HAP-1 (cell line): ENCODE measurements around the gene LHFPL3.
"Not testable (repeated sequence)": the region's sequence is repeated elsewhere in the genome, so short reads cannot be mapped to it uniquely, and the experiment has no call there.

Experiments
- DNase-seq, 2 experiments: peaks; one replicate each; pipeline ENCODE4 v3.0.0-alpha.2; 2016 to 2020; ENCODE audit warnings: low spot score in 2 of 2
- H3K27me3 ChIP-seq: fragments of 250-450 bp; sonication (Bioruptor Pico); 2 replicates; pipeline ENCODE4 v1.5.1; 2020; ENCODE audit warnings: low read depth, mild to moderate bottlenecking, moderate library complexity
- H3K36me3 ChIP-seq: fragments of 250-450 bp; sonication (Bioruptor Pico); replicated peaks from 2 replicates; pipeline ENCODE4 v1.5.1; 2020; ENCODE audit warnings: mild to moderate bottlenecking
- H3K4me1 ChIP-seq: fragments of 250-450 bp; sonication (Bioruptor Pico); 2 replicates; pipeline ENCODE4 v1.5.1; 2020; ENCODE audit warnings: mild to moderate bottlenecking
- H3K4me3 ChIP-seq: fragments of 250-450 bp; sonication (Bioruptor Pico); 2 replicates; pipeline ENCODE4 v1.5.1; 2020; ENCODE audit warnings: mild to moderate bottlenecking, moderate library complexity
- H3K9me3 ChIP-seq: fragments of 250-450 bp; sonication (Bioruptor Pico); 2 replicates; pipeline ENCODE4 v1.5.1; 2020; ENCODE audit warnings: mild to moderate bottlenecking, moderate library complexity
- in situ Hi-C: fragments of 300-500 bp; cut with MboI; formaldehyde crosslinking; loops from 3 replicates; pipeline ENCODE4 v1.14.3; 2020; ENCODE audit warnings: low sequenced_read_pairs, inconsistent platforms, mixed read lengths

The LHFPL3 gene

DNA sequence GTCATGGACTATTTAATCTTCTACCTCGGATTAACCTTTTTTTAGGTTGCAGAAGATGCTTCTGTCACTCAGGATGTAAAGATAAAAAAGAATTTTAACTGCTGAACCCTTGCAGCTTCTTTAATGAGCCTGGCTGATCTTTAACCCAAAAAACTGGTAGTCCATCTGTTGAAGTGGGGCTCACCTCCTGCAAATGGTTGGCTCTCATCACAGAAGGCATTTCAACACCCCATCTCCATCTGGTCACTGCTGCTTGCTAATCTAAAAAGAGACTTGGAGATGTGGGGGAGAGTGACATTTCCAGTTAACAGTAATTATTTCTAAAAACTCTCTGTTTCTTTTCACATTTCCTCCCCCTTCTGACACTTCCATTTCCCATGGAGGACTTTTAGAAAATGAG lies 208.6 kb downstream of the LHFPL3 start:
- Histone ChIP-seq H3K4me3 (no peak overlapping the region), H3K27me3 (no peaks in the 10 kb centered on the region), H3K36me3 (no peaks in the 10 kb centered on the region), H3K4me1 (no peaks in the 10 kb centered on the region), H3K9me3 (no peaks in the 10 kb centered on the region)
- no peak for DNase-seq
- in situ Hi-C loops, result no loop called here

DNA sequence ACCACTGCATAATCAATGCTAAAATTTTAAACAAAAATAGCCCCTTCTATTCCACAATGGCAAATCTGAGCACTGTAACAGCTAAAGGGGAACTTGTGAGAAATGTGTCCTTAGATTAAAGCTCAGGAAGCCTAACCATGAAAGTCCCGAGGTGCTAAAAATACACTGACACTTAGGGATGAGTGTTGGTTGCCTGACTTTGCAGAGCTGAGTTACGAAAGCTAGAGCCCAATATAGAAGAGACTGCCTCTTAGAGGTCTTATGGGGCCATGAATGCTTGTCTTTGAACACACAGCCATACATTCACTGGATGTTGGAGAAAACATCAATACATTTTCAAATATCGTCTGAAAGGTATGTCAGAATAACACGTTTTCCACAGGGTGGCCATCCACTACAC lies 209.7 kb downstream of the LHFPL3 start:
- DNase-seq, result no peak
- Histone ChIP-seq H3K9me3 (no peaks in the 10 kb centered on the region), H3K4me1 (no peaks in the 10 kb centered on the region), H3K27me3 (no peaks in the 10 kb centered on the region), H3K36me3 (no peaks in the 10 kb centered on the region), H3K4me3 (no peak overlapping the region)
- in situ Hi-C loops, result no loop called here

DNA sequence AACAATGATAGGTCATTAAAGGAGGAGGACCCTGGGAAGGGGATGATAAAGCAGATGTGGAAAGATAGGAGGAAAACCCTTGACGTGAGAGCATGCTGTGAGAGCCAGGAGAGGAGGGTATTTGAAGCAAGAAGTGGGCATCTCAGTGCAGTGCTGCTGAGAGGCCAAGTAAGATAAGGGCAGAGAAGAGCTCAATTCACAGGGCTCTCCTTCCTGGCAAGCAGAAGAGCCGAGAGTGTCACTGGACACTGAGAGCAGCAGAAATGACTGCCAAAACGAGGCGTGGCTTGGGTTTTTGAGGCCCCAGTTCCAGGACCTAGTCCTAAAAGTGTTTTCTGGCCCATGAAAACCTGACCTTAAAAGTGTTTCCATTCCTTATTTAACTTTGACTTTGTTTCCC lies 213.5 kb downstream of the LHFPL3 start:
- in situ Hi-C loops, result no loop called here
- Histone ChIP-seq H3K36me3 (no peaks in the 10 kb centered on the region), H3K9me3 (no peaks in the 10 kb centered on the region), H3K4me1 (no peaks in the 10 kb centered on the region), H3K27me3 (no peaks in the 10 kb centered on the region), H3K4me3 (no peak overlapping the region)
- no peak for DNase-seq

DNA sequence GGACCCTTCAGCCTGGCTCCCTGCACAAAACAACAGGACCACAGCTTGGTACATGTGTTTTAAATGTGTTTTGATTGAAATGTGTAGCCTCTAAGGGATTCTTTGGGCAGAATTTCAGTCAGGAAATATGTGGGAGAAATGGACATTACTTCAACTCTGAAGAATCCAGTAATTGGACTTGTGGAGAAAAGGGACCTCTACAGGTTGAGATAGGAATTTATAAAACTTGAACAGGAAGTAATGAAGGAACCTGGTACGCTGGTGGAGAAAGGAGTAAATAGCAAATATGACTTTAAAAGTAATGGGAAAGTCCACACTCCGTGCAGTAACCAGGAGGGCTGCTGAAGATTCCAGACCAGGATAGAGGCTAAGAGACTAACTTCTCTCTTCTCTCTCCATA lies 220.5 kb downstream of the LHFPL3 start:
- H3K4me1 ChIP-seq, result no peaks in the 10 kb centered on the region
- no peak overlapping the region for H3K4me3 ChIP-seq
- no peaks in the 10 kb centered on the region for H3K27me3 ChIP-seq
- in situ Hi-C loops, result no loop called here
- DNase-seq, result peak in 1 of 2 experiments; percentile 8
- H3K36me3 ChIP-seq, result no peaks in the 10 kb centered on the region
- H3K9me3 ChIP-seq, result no peaks in the 10 kb centered on the region

DNA sequence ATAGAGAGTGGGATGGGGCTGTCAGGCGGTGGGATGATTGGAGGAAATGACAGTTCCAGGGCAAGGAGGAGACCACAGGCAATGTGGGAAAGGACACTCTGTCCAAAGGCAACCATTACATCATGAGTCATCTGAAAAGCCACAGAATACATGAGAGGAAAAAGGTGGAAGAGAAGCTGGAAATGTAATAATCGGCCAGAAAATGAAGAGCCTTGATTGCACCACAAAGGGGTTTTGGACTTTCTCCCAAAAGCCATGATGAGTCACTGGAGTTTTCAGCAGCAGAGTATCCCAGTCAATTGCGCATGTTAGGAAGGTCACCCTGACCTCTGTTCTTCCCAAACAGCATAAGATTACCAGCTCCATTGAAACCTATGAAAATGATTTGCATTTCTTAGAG lies 222.0 kb downstream of the LHFPL3 start:
- Histone ChIP-seq H3K9me3 (no peaks in the 10 kb centered on the region), H3K36me3 (no peaks in the 10 kb centered on the region), H3K27me3 (no peaks in the 10 kb centered on the region), H3K4me1 (no peaks in the 10 kb centered on the region), H3K4me3 (no peak overlapping the region)
- in situ Hi-C loops, result no loop called here
- DNase-seq, result no peak

DNA sequence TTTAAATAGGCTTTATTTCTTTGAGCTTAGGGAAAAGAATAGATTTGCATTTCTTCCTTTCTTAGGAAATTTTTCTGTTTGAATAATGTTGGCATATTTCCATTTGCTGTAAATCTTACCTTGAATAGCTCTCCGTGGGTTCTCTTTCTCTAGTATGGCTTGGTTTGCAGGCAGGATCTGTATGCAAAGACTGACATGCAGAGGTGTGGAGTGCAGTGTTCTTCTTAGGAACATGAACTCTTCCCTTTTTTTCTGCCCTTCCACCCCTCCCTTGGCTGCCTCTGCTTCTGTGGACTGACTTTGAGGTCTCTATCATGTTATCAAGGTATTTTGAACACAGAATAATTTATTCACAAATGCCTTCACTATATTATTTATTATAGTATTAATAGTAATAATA lies 222.8 kb downstream of the LHFPL3 start:
- Histone ChIP-seq H3K27me3 (no peaks in the 10 kb centered on the region), H3K4me1 (no peaks in the 10 kb centered on the region), H3K4me3 (no peak overlapping the region), H3K36me3 (no peaks in the 10 kb centered on the region), H3K9me3 (no peaks in the 10 kb centered on the region)
- in situ Hi-C loops, result no loop called here
- DNase-seq, result no peak

DNA sequence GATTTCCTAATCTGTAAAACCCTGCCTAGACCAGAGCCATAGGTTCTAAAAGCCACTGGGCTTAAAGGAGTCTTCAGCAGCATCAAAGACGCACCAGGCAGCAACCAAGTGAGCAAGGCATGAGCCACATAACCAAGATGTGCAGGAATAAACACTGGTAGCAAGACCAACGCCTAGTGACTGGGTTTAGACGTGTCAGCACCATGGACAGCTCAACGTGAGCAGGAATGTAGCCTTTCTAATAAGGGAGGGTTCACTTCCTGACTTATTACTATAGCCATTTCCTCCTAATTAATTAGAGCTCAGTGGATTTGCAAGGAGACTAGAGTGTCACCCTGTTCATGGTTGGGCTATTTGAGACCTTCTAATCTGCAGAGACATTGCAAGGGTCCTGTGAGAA lies 223.7 kb downstream of the LHFPL3 start:
- H3K27me3 ChIP-seq, result no peaks in the 10 kb centered on the region
- DNase-seq, result peak in 1 of 2 experiments; percentile 65
- no peaks in the 10 kb centered on the region for H3K4me1 ChIP-seq
- H3K36me3 ChIP-seq, result no peaks in the 10 kb centered on the region
- no peak overlapping the region for H3K4me3 ChIP-seq
- in situ Hi-C loops, result no loop called here
- H3K9me3 ChIP-seq, result no peaks in the 10 kb centered on the region

DNA sequence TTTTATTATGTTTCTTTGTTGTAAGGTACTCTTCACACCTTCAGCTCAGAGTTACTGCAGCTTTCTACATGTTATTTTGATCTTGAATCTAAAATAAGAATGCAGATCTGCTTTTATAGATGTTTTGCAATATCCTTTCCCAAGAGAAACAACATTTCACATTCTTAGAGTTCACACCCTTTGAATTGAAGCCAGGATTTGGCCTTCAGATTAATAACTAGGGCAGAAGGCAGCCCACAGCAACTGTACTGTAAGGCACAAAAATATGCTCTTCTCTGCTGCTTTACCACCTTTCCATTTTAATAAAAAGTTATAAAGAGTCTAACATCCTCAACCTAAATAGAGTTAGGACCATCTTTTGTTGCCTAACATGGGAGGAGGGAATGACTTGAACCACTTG lies 224.7 kb downstream of the LHFPL3 start:
- H3K27me3 ChIP-seq, result no peaks in the 10 kb centered on the region
- in situ Hi-C loops, result no loop called here

DNA sequence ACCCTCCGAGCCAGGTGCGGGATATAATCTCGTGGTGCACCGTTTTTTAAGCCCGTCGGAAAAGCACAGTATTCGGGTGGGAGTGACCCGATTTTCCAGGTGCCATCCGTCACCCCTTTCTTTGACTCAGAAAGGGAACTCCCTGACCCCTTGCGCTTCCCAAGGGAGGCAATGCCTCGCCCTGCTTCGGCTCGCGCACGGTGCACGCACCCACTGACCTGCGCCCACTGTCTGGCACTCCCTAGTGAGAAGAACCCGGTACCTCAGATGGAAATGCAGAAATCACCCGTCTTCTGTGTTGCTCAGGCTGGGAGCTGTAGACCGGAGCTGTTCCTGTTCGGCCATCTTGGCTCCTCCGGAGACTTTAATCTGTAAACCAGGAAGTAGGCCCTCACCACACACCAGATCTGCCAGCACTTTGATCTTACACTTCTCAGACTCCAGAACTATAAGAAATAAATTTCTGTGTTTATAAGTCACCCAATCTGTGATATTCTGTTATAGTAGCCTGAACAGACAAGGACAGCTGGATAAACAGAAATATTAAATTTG lies 235.0 kb downstream of the LHFPL3 start:
- H3K27me3 ChIP-seq, in situ Hi-C loops, DNase-seq, H3K9me3 ChIP-seq, H3K4me3 ChIP-seq, H3K36me3 ChIP-seq, H3K4me1 ChIP-seq: not testable (repeated sequence)

More for the DNA sequence above, 224.7 kb downstream of the LHFPL3 start:
- Histone ChIP-seq H3K9me3 (no peaks in the 10 kb centered on the region), H3K4me1 (no peaks in the 10 kb centered on the region), H3K36me3 (no peaks in the 10 kb centered on the region), H3K4me3 (no peak overlapping the region)
- DNase-seq, result no peak

DNA sequence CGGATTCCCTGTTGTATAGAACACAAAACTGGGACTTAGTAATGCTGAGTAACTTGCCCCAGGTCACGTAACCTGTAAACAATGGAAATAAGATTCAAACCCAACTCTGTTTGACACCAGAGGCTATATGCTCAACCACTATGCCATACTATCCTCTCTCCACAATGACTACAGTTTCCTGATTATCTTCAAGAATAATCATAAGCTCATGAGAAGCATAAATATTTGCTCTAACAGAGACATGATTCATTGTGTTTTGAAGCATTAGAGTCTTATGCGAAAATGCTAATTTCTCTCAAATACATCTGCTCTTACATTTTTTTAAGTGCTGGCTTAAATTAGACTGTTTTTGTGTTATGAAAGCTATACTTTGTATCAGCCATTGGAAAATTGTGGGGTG lies 241.3 kb downstream of the LHFPL3 start:
- in situ Hi-C loops, result no loop called here
- no peak for DNase-seq
- H3K36me3 ChIP-seq, result no peaks in the 10 kb centered on the region
- H3K4me1 ChIP-seq, result no peaks in the 10 kb centered on the region
- no peaks in the 10 kb centered on the region for H3K9me3 ChIP-seq
- no peaks in the 10 kb centered on the region; the same call in 1 of the 2 replicates for H3K27me3 ChIP-seq
- H3K4me3 ChIP-seq, result no peak overlapping the region

DNA sequence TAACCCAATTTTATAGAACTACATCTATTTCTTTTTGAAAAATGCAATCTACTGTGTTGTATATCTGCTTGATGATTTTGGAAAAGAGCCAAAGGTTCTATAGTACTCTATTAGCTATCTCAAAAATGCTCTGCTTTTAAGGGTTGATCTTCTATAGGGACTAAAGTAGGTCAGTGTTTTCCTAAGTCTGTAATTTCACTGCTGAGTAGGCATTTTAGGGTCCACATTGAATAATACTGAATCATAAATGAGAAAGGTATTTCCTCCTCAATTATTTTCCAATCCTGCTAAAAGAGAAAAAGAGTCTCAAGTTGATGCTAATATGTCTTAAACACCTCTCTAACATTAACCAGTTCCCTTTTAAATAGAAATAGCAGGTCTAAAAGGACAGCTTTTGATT lies 244.2 kb downstream of the LHFPL3 start:
- H3K9me3 ChIP-seq, result no peaks in the 10 kb centered on the region
- H3K27me3 ChIP-seq, result no peaks in the 10 kb centered on the region; the same call in 1 of the 2 replicates
- no peak for DNase-seq
- H3K36me3 ChIP-seq, result no peaks in the 10 kb centered on the region
- H3K4me1 ChIP-seq, result no peaks in the 10 kb centered on the region
- H3K4me3 ChIP-seq, result no peak overlapping the region
- in situ Hi-C loops, result no loop called here

DNA sequence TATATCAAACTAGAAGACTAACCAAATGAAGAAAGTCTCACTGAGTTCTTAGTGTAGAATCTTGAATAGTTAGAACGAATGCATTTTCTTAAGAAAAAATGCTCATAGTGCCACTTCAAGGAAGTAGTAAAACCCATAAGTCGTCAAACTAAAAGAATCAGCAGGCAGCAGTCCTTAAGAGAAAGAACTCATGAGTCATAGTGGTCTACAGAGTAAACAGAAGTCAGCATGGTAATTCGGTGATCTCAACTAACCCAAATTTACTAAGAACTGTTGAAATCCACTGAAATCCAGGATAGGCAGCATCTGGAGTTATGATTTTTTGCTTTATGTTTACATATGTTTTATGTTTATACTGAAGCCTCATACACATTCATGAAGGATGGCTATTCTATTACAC lies 256.2 kb downstream of the LHFPL3 start:
- Histone ChIP-seq H3K9me3 (no peaks in the 10 kb centered on the region), H3K36me3 (no peaks in the 10 kb centered on the region), H3K4me1 (no peaks in the 10 kb centered on the region), H3K4me3 (no peak overlapping the region), H3K27me3 (no peaks in the 10 kb centered on the region)
- DNase-seq, result no peak
- in situ Hi-C loops, result no loop called here

DNA sequence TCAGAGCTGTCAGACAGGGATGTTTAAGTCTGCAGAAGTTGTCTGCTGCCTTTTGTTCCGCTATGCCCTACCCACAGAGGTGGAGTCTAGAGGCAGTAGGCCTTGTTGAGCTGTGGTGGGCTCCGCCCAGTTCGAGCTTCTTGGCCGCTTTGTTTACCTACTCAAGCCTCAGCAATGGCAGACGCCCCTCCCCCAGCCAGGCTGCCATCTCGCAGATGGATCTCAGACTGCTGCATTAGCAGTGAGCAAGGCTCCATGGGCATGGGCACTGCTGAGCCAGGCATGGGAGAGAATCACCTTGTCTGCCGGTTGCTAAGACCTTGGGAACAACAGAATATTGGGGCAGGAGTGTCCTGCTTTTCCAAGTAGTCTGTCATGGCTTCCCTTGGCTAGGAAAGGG lies 267.2 kb downstream of the LHFPL3 start:
- H3K9me3 ChIP-seq, H3K4me1 ChIP-seq, in situ Hi-C loops, H3K4me3 ChIP-seq, H3K36me3 ChIP-seq, H3K27me3 ChIP-seq: not testable (repeated sequence)
- DNase-seq, result peak in 1 of 2 experiments; percentile 7

DNA sequence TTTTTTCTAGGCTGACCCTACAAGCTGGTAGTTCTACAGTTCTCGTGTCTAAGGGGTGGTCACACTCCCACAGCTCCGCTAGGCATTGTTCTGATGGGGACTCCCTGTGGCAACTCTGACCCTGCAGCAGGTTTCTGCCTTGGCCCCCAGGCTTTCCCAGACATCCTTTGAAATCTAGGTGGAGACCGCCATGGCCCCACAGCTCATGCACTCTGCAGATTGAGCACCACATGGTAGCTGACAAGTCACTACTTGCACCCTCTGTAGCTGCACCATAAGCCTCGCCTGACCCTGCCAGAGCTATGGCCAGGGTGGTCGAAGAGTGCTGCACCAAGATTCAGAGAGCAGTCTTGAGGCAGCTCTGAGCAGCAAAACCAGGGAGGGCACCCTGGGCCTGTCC lies 275.6 kb downstream of the LHFPL3 start:
- H3K27me3 ChIP-seq, result no peaks in the 10 kb centered on the region
- H3K9me3 ChIP-seq, result no peaks in the 10 kb centered on the region
- in situ Hi-C loops, result no loop called here
- no peak overlapping the region for H3K4me3 ChIP-seq
- no peak for DNase-seq
- no peaks in the 10 kb centered on the region for H3K36me3 ChIP-seq
- H3K4me1 ChIP-seq, result no peaks in the 10 kb centered on the region

DNA sequence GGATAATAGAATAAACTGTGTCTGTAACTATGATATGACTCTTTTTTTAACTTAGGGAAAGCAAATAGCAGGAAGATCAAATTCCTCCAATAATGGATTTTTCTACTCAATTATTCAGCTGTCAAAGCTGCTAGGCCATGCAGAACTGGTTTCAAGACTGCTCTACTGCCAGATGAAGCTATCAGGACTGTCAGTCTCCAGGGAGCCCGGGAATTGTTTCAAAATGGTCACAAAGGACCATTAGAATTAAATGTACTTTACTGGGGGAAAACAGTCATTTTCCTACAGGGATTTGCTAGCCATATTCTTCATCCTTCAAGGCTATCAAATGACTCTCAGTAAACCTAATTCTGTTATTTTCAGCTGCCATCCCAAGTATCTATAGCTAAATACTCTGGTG lies 276.3 kb downstream of the LHFPL3 start:
- in situ Hi-C loops, result no loop called here
- DNase-seq, result no peak
- Histone ChIP-seq H3K27me3 (no peaks in the 10 kb centered on the region), H3K9me3 (no peaks in the 10 kb centered on the region), H3K4me1 (no peaks in the 10 kb centered on the region), H3K36me3 (no peaks in the 10 kb centered on the region), H3K4me3 (no peak overlapping the region)
